Measurements from ENCODE around the gene PRMT7.

PRMT7 gene

GRCh38 chr16:68300734-68301459 lies 9.9 kb upstream of the PRMT7 start:
- Histone ChIP-seq H3K36me3 (ENCODE audit: control insufficient read depth in 1 of 2, insufficient read depth in 2 of 2, low read length in 2 of 2) (peaks cover 64 to 94% of the 10 kb centered on the region in 2 donors), H3K9ac (ENCODE audit: low read depth in 1 of 2, low read length in 2 of 2) (no peak overlapping the region), H3K4me3 (ENCODE audit: low read depth in 1 of 2, low read length in 2 of 2) (no peak overlapping the region), H3K4me1 (ENCODE audit: control insufficient read depth in 1 of 2, insufficient read depth in 2 of 2, low read length in 2 of 2) (peaks cover 0 to 4% of the 10 kb centered on the region in 2 donors), H3K9me3 (ENCODE audit: control insufficient read depth in 1 of 2, low read length in 2 of 2) (no peaks in the 10 kb centered on the region), H3K27ac (ENCODE audit: low read depth, low read length) (no peak overlapping the region), H3K27me3 (ENCODE audit: control insufficient read depth in 1 of 2, insufficient read depth in 2 of 2, low read length in 2 of 2) (no peaks in the 10 kb centered on the region)

- Histone ChIP-seq H3K36me3 (ENCODE audit: control insufficient read depth in 1 of 2, insufficient read depth in 2 of 2, low read length in 2 of 2) (peaks cover 27 to 56% of the 10 kb centered on the region in 2 donors), H3K27ac (ENCODE audit: low read depth, low read length) (no peak overlapping the region), H3K4me1 (ENCODE audit: control insufficient read depth in 1 of 2, insufficient read depth in 2 of 2, low read length in 2 of 2) (peaks cover 16 to 17% of the 10 kb centered on the region in 2 donors), H3K9me3 (ENCODE audit: control insufficient read depth in 1 of 2, low read length in 2 of 2) (no peaks in the 10 kb centered on the region), H3K9ac (ENCODE audit: low read depth in 1 of 2, low read length in 2 of 2) (no peak overlapping the region), H3K27me3 (ENCODE audit: control insufficient read depth in 1 of 2, insufficient read depth in 2 of 2, low read length in 2 of 2) (no peaks in the 10 kb centered on the region), H3K4me3 (ENCODE audit: low read depth in 1 of 2, low read length in 2 of 2) (no peak overlapping the region)
Measured at GRCh38 chr16:68306633-68307032, 4.2 kb upstream of the PRMT7 start.

DNA sequence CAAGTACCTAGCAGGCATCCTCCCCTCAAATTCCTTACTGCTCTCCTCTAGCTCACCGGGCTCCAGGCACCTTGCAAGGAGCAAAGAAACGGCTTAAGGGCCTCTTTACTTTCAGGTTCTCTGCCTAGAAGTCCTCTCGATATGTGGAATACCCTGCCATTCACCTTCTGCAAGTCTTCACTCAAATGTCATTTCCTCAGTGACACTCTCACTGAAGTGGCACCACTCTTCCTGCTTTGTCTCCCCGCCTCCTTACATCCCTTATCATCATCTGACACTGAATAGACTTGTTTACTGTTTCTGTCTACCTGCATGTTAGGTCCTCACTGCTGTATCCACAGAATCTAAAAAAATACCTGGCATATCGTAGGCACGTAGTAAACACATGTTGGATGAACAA lies 1.0 kb upstream of the PRMT7 start:
- no peak overlapping the region for H3K27ac ChIP-seq (ENCODE audit: low read depth, low read length)
- peak overlapping the region; percentile 99 to 100 for H3K4me3 ChIP-seq (ENCODE audit: low read depth in 1 of 2, low read length in 2 of 2)
- no peaks in the 10 kb centered on the region for H3K9me3 ChIP-seq (ENCODE audit: control insufficient read depth in 1 of 2, low read length in 2 of 2)
- peaks cover 14 to 31% of the 10 kb centered on the region in 2 donors for H3K36me3 ChIP-seq (ENCODE audit: control insufficient read depth in 1 of 2, insufficient read depth in 2 of 2, low read length in 2 of 2)
- no peaks in the 10 kb centered on the region for H3K27me3 ChIP-seq (ENCODE audit: control insufficient read depth in 1 of 2, insufficient read depth in 2 of 2, low read length in 2 of 2)
- peaks cover 20 to 23% of the 10 kb centered on the region in 2 donors for H3K4me1 ChIP-seq (ENCODE audit: control insufficient read depth in 1 of 2, insufficient read depth in 2 of 2, low read length in 2 of 2)
- H3K9ac ChIP-seq (ENCODE audit: low read depth in 1 of 2, low read length in 2 of 2): peak overlapping the region; percentile 93 to 97

DNA sequence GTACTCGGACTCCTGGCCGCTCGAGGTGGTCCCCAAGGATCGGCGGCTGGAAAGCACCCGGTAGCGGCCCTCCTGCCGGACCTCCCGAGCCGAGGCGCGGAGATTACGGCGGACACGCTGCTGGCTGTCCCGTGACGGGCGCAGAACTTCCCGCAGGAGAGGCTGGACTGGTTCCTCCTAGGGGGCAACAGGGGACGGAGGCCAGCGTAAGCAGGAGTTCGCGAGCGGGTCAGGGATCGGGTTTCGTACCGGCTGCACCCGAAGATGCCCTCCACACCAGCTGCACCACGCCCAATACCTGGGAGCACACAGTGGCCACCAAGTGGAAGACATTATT lies 414 bp upstream of the PRMT7 start:
- peaks cover 20 to 23% of the 10 kb centered on the region in 2 donors for H3K4me1 ChIP-seq (ENCODE audit: control insufficient read depth in 1 of 2, insufficient read depth in 2 of 2, low read length in 2 of 2)
- peak overlapping the region; percentile 93 to 97 for H3K9ac ChIP-seq (ENCODE audit: low read depth in 1 of 2, low read length in 2 of 2)
- peak overlapping the region; percentile 99 to 100 for H3K4me3 ChIP-seq (ENCODE audit: low read depth in 1 of 2, low read length in 2 of 2)
- peak overlapping the region; percentile 73 for H3K27ac ChIP-seq (ENCODE audit: low read depth, low read length)
- no peaks in the 10 kb centered on the region for H3K27me3 ChIP-seq (ENCODE audit: control insufficient read depth in 1 of 2, insufficient read depth in 2 of 2, low read length in 2 of 2)
- H3K36me3 ChIP-seq (ENCODE audit: control insufficient read depth in 1 of 2, insufficient read depth in 2 of 2, low read length in 2 of 2): peaks cover 11 to 25% of the 10 kb centered on the region in 2 donors
- H3K9me3 ChIP-seq (ENCODE audit: control insufficient read depth in 1 of 2, low read length in 2 of 2): no peaks in the 10 kb centered on the region

DNA sequence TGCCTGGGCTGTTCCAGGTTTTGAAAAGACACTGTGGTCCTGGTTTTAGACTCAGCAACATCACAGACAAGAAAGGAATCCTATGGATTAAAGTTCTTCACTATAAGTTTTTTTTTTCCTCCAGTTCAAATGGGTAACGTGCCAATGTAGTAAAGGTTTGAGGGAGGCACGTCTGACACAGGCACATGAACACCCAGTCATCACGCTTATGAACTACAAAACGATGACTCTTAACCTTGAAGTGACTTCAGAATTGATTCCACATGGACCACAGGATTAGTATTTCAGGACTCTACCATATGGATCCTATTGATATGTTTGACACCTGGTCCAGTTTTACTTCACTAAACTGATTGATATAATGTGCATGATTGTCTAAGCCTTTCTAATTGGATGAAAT lies 2.3 kb downstream of the PRMT7 start:
- H3K4me1 ChIP-seq (ENCODE audit: control insufficient read depth in 1 of 2, insufficient read depth in 2 of 2, low read length in 2 of 2): peaks cover 20 to 23% of the 10 kb centered on the region in 2 donors

GRCh38 chr16:68319185-68319908 lies 8.5 kb downstream of the PRMT7 start:
- Histone ChIP-seq H3K9me3 (ENCODE audit: control insufficient read depth in 1 of 2, low read length in 2 of 2) (no peaks in the 10 kb centered on the region), H3K4me1 (ENCODE audit: control insufficient read depth in 1 of 2, insufficient read depth in 2 of 2, low read length in 2 of 2) (no peaks in the 10 kb centered on the region), H3K27me3 (ENCODE audit: control insufficient read depth in 1 of 2, insufficient read depth in 2 of 2, low read length in 2 of 2) (no peaks in the 10 kb centered on the region), H3K9ac (ENCODE audit: low read depth in 1 of 2, low read length in 2 of 2) (no peak overlapping the region), H3K36me3 (ENCODE audit: control insufficient read depth in 1 of 2, insufficient read depth in 2 of 2, low read length in 2 of 2) (peaks cover 13 to 34% of the 10 kb centered on the region in 2 donors), H3K27ac (ENCODE audit: low read depth, low read length) (no peak overlapping the region), H3K4me3 (ENCODE audit: low read depth in 1 of 2, low read length in 2 of 2) (no peak overlapping the region)

More for the DNA sequence above, 2.3 kb downstream of the PRMT7 start:
- H3K9ac ChIP-seq (ENCODE audit: low read depth in 1 of 2, low read length in 2 of 2): no peak overlapping the region
- no peak overlapping the region for H3K4me3 ChIP-seq (ENCODE audit: low read depth in 1 of 2, low read length in 2 of 2)
- no peaks in the 10 kb centered on the region for H3K27me3 ChIP-seq (ENCODE audit: control insufficient read depth in 1 of 2, insufficient read depth in 2 of 2, low read length in 2 of 2)
- H3K36me3 ChIP-seq (ENCODE audit: control insufficient read depth in 1 of 2, insufficient read depth in 2 of 2, low read length in 2 of 2): peaks cover 13 to 21% of the 10 kb centered on the region in 2 donors
- H3K27ac ChIP-seq (ENCODE audit: low read depth, low read length): no peak overlapping the region
- no peaks in the 10 kb centered on the region for H3K9me3 ChIP-seq (ENCODE audit: control insufficient read depth in 1 of 2, low read length in 2 of 2)

GRCh38 chr16:68324336-68324735 lies 13.5 kb downstream of the PRMT7 start:
- peaks cover 6 to 7% of the 10 kb centered on the region in 2 donors for H3K4me1 ChIP-seq (ENCODE audit: control insufficient read depth in 1 of 2, insufficient read depth in 2 of 2, low read length in 2 of 2)
- no peak overlapping the region for H3K9ac ChIP-seq (ENCODE audit: low read depth in 1 of 2, low read length in 2 of 2)
- no peak overlapping the region for H3K27ac ChIP-seq (ENCODE audit: low read depth, low read length)
- H3K9me3 ChIP-seq (ENCODE audit: control insufficient read depth in 1 of 2, low read length in 2 of 2): no peaks in the 10 kb centered on the region
- H3K27me3 ChIP-seq (ENCODE audit: control insufficient read depth in 1 of 2, insufficient read depth in 2 of 2, low read length in 2 of 2): no peaks in the 10 kb centered on the region
- H3K36me3 ChIP-seq (ENCODE audit: control insufficient read depth in 1 of 2, insufficient read depth in 2 of 2, low read length in 2 of 2): peaks cover 12 to 38% of the 10 kb centered on the region in 2 donors
- H3K4me3 ChIP-seq (ENCODE audit: low read depth in 1 of 2, low read length in 2 of 2): no peak overlapping the region

GRCh38 chr16:68324780-68325357 lies 14.1 kb downstream of the PRMT7 start:
- Histone ChIP-seq H3K9me3 (ENCODE audit: control insufficient read depth in 1 of 2, low read length in 2 of 2) (no peaks in the 10 kb centered on the region), H3K27ac (ENCODE audit: low read depth, low read length) (no peak overlapping the region), H3K27me3 (ENCODE audit: control insufficient read depth in 1 of 2, insufficient read depth in 2 of 2, low read length in 2 of 2) (no peaks in the 10 kb centered on the region), H3K36me3 (ENCODE audit: control insufficient read depth in 1 of 2, insufficient read depth in 2 of 2, low read length in 2 of 2) (peaks cover 12 to 38% of the 10 kb centered on the region in 2 donors), H3K9ac (ENCODE audit: low read depth in 1 of 2, low read length in 2 of 2) (no peak overlapping the region), H3K4me3 (ENCODE audit: low read depth in 1 of 2, low read length in 2 of 2) (no peak overlapping the region), H3K4me1 (ENCODE audit: control insufficient read depth in 1 of 2, insufficient read depth in 2 of 2, low read length in 2 of 2) (peaks cover 6 to 7% of the 10 kb centered on the region in 2 donors)

DNA sequence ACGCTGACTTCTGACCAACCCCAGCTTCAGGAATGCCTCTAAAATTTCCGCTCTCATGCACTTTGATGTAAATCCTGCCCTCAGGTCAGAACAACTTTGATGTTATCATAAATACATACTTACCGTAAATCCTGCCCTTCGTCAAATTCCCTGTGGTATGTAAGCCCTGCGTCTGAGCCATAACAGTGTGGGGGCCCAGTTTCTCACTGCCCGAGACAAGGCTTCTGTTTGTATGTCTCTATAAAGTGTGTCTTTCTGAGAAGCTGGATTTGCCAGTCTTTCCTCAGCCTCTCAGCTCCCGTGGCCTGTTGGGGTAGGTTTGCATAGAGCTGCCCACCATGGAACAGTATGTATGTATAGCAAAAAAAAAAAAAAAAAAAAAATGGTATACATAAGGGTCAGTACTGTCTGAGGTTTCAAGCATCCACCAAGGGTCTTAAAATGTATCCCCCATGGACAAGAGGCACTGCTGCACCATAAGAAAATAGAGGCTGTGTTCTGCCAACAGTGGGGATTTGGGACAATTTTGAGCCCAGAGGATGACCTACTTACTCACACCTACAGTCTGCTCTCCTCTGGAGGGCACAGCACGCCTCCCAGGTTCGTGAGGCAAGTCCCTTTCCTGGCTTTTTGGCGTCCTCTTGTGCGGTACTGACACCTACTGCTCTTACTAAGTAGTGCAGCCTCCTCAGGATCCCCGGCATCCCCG lies 17.5 kb downstream of the PRMT7 start:
- H3K36me3 ChIP-seq (ENCODE audit: control insufficient read depth in 1 of 2, insufficient read depth in 2 of 2, low read length in 2 of 2): peaks cover 7 to 26% of the 10 kb centered on the region in 2 donors
- H3K27ac ChIP-seq (ENCODE audit: low read depth, low read length): no peak overlapping the region
- no peaks in the 10 kb centered on the region for H3K9me3 ChIP-seq (ENCODE audit: control insufficient read depth in 1 of 2, low read length in 2 of 2)
- no peak overlapping the region for H3K4me3 ChIP-seq (ENCODE audit: low read depth in 1 of 2, low read length in 2 of 2)
- H3K4me1 ChIP-seq (ENCODE audit: control insufficient read depth in 1 of 2, insufficient read depth in 2 of 2, low read length in 2 of 2): peaks cover 17 to 23% of the 10 kb centered on the region in 2 donors
- no peak overlapping the region for H3K9ac ChIP-seq (ENCODE audit: low read depth in 1 of 2, low read length in 2 of 2)
- no peaks in the 10 kb centered on the region for H3K27me3 ChIP-seq (ENCODE audit: control insufficient read depth in 1 of 2, insufficient read depth in 2 of 2, low read length in 2 of 2)
